Activated CD8-positive, alpha-beta T cell treated with anti-CD3 and anti-CD28 coated beads for 36 hours (primary cell): ENCODE data around the gene S100A8. TPM values are rescaled to one million over a fixed set of nuclear protein-coding genes. Genes with fewer than 3 reads are reported as not detected.

Source experiments
- ATAC-seq: fragments of 200-7000 bp; cut with Tn5 transposase; one replicate; pipeline ENCODE4 v1.10.0; 2021; ENCODE audit warnings: mild to moderate bottlenecking, moderate library complexity
- CTCF ChIA-PET: fragments of 350-600 bp; sonication (Branson Sonifier 250); formaldehyde crosslinking; loops from one replicate; lab custom pipeline; 2021; ENCODE audit warnings: antibody characterized with exemption; lab: Charles Lee
- POLR2A ChIA-PET: fragments of 350-600 bp; sonication (Branson Sonifier 250); formaldehyde crosslinking; loops from one replicate; lab custom pipeline; 2021; ENCODE audit warnings: antibody characterized with exemption; lab: Charles Lee
- DNase-seq: peaks from one replicate; pipeline ENCODE4 v3.0.0-alpha.2; 2020
- H3K27ac Mint-ChIP-seq: one replicate; pipeline ENCODE4 v1.8.0; 2021; ENCODE audit warnings: mild to moderate bottlenecking, mixed read lengths
- H3K27me3 Mint-ChIP-seq: one replicate; pipeline ENCODE4 v1.8.0; 2021; ENCODE audit warnings: mixed read lengths
- H3K36me3 Mint-ChIP-seq: one replicate; pipeline ENCODE4 v1.8.0; 2021; ENCODE audit warnings: low read depth, mixed read lengths
- H3K4me1 Mint-ChIP-seq: one replicate; pipeline ENCODE4 v1.8.0; 2021; ENCODE audit warnings: low read depth, mixed read lengths
- H3K4me3 Mint-ChIP-seq: one replicate; pipeline ENCODE4 v1.8.0; 2021; ENCODE audit warnings: mild to moderate bottlenecking, moderate library complexity, mixed read lengths
- H3K9me3 Mint-ChIP-seq: one replicate; pipeline ENCODE4 v1.8.0; 2021; ENCODE audit warnings: mixed read lengths
- intact Hi-C: fragments of 100-400 bp; cut with micrococcal nuclease; formaldehyde crosslinking; loops from one replicate; pipeline ENCODE4 v1.10.0; 2022
- total RNA-seq, 2 experiments: library from RNA; stranded (reverse); gene quantifications; one replicate each; pipeline ENCODE4 v1.2.3, GENCODE V29; 2021
- TF ChIP-seq, protein P1 (sequence below): fragments of 200-600 bp; IDR thresholded peaks from one replicate; pipeline ENCODE4 v1.8.0; 2022; ENCODE audit warnings: antibody characterized with exemption, mild to moderate bottlenecking

Gene S100A8
- total RNA-seq, 2 experiments from 2014 or later: not detected

DNA sequence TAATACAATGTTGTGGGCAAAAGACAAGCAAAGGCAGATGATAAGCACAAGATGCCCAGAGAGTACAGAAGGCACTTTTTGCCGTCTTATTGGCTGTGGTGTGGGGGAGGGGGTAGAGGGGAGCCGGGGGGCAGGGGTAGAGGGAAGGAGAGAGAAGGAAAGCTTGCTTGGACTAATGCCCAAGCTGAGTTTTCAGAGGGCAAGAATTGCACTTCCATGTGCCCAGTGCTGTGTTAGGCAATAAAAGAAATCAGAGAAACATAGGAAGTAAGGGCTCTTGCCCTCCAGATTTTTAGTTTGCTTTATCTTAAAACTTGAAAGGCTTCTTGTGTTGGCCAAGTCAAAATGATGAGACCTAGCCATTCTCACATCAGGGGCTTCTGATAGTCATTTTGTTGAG is 23.8 kb downstream of the S100A8 start:
- H3K4me3 Mint-ChIP-seq: no peak overlapping the region
- no peak for DNase-seq
- intact Hi-C loops: no loop called here
- no peak overlapping the region for H3K27ac Mint-ChIP-seq
- no peaks in the 10 kb centered on the region for H3K4me1 Mint-ChIP-seq
- TF ChIP-seq, protein P1, sequence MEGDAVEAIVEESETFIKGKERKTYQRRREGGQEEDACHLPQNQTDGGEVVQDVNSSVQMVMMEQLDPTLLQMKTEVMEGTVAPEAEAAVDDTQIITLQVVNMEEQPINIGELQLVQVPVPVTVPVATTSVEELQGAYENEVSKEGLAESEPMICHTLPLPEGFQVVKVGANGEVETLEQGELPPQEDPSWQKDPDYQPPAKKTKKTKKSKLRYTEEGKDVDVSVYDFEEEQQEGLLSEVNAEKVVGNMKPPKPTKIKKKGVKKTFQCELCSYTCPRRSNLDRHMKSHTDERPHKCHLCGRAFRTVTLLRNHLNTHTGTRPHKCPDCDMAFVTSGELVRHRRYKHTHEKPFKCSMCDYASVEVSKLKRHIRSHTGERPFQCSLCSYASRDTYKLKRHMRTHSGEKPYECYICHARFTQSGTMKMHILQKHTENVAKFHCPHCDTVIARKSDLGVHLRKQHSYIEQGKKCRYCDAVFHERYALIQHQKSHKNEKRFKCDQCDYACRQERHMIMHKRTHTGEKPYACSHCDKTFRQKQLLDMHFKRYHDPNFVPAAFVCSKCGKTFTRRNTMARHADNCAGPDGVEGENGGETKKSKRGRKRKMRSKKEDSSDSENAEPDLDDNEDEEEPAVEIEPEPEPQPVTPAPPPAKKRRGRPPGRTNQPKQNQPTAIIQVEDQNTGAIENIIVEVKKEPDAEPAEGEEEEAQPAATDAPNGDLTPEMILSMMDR: no peak
- peaks cover 11% of the 10 kb centered on the region for H3K27me3 Mint-ChIP-seq
- no peaks in the 10 kb centered on the region for H3K9me3 Mint-ChIP-seq
- ChIA-PET CTCF (no interaction called here), POLR2A (no interaction called here)
- no peaks in the 10 kb centered on the region for H3K36me3 Mint-ChIP-seq
- ATAC-seq: no peak

DNA sequence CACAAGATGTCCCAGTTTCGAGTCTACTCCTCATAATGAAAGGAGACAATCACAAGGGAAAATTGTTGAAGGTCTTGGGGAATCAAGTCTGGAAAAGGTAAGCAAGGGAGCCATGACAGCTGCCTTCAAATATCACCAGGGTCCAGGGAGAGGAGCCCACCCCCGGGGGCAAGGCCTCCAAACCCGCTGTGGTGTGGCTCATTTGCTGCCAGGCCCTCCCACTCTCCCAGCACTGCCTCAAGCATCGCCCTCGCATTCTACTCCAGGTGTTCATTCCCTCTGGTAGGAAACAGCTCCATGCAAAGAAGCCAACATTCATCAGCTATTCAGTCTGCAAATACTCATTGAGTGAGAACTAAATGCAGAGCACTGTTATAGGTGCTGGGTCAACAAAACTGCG is 24.6 kb downstream of the S100A8 start:
- H3K9me3 Mint-ChIP-seq: no peaks in the 10 kb centered on the region
- H3K36me3 Mint-ChIP-seq: no peaks in the 10 kb centered on the region
- ATAC-seq (no peak), DNase-seq (no peak)
- H3K27ac Mint-ChIP-seq: no peak overlapping the region
- H3K4me3 Mint-ChIP-seq: no peak overlapping the region
- H3K4me1 Mint-ChIP-seq: no peaks in the 10 kb centered on the region
- H3K27me3 Mint-ChIP-seq: peaks cover 11% of the 10 kb centered on the region
- ChIA-PET POLR2A (no interaction called here), CTCF (no interaction called here)
- TF ChIP-seq, protein P1: no peak
- intact Hi-C loops: no loop called here

DNA sequence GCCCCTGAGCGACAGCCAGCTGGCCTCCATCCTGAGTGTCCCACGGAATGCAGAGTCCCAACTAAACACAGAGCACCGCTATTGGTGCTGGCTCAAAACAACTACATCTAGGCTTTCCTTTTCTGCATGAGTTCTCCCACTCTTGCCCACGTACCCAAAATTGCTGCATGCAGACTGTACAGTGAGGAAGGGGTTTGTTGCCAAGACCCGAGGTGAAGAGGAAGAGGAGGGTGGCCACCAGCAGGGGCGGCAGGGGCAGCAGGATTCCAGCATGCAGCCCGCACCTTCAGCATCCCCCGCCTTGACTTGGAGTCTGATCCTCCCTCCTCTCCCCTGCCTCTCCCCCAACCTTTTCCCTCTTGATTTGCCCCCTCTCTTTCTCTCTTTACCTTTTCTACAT is 25.2 kb downstream of the S100A8 start:
- H3K27me3 Mint-ChIP-seq: peaks cover 11% of the 10 kb centered on the region
- ChIA-PET CTCF (no interaction called here), POLR2A (no interaction called here)
- no peaks in the 10 kb centered on the region for H3K4me1 Mint-ChIP-seq
- H3K9me3 Mint-ChIP-seq: no peaks in the 10 kb centered on the region
- no peak for DNase-seq
- intact Hi-C loops: no loop called here
- no peak for ATAC-seq
- TF ChIP-seq, protein P1: no peak
- no peak overlapping the region for H3K4me3 Mint-ChIP-seq
- H3K36me3 Mint-ChIP-seq: no peaks in the 10 kb centered on the region
- no peak overlapping the region for H3K27ac Mint-ChIP-seq

DNA sequence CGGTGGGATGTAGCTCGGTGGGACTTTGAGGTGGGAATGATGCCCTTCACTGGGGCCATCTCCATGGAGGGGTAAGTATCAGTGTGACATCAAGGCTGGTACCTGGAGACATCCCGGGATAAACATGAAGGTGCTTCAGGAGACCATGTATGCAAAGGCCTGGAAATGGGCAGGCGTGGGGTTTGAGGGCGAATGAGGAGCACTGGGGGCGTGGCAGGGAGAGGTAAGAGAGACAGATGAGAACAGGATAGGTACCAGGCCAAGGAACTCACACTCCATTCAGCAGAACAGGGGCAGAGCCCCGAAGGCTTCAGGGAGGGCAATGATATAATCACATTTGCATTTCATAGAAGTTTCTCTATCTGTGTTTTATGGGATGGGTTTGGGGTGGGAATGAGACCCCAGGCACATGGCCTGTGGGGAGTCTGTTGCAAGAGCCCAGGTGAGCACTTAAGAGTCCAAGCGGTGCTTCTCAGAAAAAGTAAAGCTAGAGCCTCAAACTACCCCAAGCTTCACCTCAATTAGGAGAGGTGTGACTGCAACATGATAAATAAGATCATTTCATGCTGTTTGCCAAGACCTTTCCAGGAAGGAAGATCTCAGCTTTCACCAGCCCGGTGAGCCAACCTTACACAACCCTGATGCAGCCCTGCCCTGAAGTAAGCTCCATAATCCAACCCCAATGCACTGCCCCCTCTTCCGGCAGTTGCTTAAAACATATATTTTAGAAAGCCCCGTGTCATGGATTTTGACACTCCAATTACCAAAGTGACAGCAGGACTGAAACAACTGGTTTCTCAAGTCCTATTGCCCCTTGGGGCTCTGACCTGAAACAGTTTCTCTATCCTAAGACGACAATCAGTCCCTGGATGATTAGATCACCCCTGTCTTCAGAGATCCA is 25.9 kb downstream of the S100A8 start:
- ATAC-seq: no peak
- H3K27me3 Mint-ChIP-seq: peaks cover 11% of the 10 kb centered on the region
- CTCF ChIA-PET: interaction anchor here (1.0 to 2.1 kb wide), 4 partner anchors 10 to 130 kb away, joined by 3 to 6 read pairs (median 5); no protein-coding TSS in a partner anchor
- H3K4me1 Mint-ChIP-seq: no peaks in the 10 kb centered on the region
- intact Hi-C loops: no loop called here
- DNase-seq: no peak
- POLR2A ChIA-PET: no interaction called here
- no peak overlapping the region for H3K4me3 Mint-ChIP-seq
- no peak overlapping the region for H3K27ac Mint-ChIP-seq
- H3K36me3 Mint-ChIP-seq: no peaks in the 10 kb centered on the region
- TF ChIP-seq, protein P1: no peak
- H3K9me3 Mint-ChIP-seq: no peaks in the 10 kb centered on the region

DNA sequence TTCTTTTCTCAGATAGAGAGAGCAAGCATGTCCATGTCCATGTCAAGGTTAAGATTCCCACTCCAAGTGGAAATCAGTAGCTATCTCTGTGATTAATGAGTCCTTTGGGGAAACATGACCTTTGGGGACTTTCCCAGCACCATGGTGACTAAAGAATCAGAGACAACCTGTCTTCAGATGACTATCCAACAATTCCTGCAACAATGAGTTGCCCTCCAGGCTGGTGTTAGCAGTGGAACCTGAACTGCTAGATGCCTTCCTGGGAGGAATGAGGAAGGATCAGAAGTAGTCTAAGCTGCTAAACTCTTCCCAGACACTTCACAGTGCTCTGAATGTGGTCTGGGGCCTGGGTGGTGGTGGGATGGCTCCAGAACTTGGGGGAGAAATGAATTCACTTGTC is 26.7 kb downstream of the S100A8 start:
- Mint-ChIP-seq H3K4me1 (no peaks in the 10 kb centered on the region), H3K4me3 (no peak overlapping the region), H3K27ac (no peak overlapping the region), H3K36me3 (no peaks in the 10 kb centered on the region), H3K27me3 (peaks cover 11% of the 10 kb centered on the region), H3K9me3 (no peaks in the 10 kb centered on the region)
- TF ChIP-seq, protein P1: no peak
- DNase-seq: no peak
- ChIA-PET POLR2A (no interaction called here), CTCF (interaction anchor here (1.0 to 2.1 kb wide), 4 partner anchors 9 to 131 kb away, joined by 3 to 6 read pairs (median 5); no protein-coding TSS in a partner anchor)
- intact Hi-C loops: no loop called here
- ATAC-seq: no peak
